ENCODE measurements around the gene ERC2.

ERC2 gene

DNA sequence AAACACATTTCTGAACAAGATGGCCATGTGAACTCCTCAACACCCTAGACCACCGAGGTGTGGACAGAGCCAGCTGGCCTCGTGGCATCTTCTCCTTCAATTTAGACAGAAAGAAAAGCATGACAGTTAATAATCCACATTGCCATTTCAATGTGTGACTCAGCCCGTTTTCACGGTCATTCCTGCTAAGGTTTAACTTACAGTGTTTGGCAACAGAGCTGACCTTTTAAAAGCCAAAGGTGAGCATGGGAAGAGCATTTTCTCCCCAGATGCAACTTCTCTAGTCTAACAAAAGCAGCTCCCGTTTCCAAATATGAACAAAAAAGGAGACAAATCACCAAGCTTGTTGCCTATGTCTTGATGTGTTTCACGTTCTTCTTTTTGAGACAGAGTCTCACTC, 563.6 kb downstream of the ERC2 start:
- DNase-seq, result no peak

GRCh38 chr3:55903680-55904079, 564.6 kb downstream of the ERC2 start:
- DNase-seq, result no peak

GRCh38 chr3:55902221-55902900, 565.9 kb downstream of the ERC2 start:
- DNase-seq, result no peak

DNA sequence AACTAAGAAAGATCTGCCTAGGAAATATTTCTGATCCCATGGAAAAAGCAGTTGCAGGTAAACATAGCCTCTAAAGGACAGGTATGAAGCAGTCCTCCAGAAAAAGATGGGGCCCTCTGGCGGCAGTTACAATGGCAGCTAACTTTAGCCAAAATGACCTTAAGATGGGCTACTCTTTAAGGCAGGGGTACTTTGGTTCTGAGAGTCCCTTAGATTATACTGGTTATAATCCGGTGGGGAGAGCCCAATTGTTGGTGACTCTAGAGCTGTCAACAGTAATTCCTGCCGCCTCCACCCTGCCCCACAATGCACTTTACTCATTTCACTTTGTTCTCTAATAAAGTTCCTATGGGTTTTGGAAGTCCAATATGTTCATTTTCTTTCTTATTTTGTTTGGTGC, 568.4 kb downstream of the ERC2 start:
- peak in 1 of 2 experiments; percentile 4 for DNase-seq

GRCh38 chr3:55897573-55898224, 570.6 kb downstream of the ERC2 start:
- peak in 1 of 2 experiments; percentile 32 for DNase-seq

GRCh38 chr3:55895897-55896566, 572.2 kb downstream of the ERC2 start:
- DNase-seq, result no peak

DNA sequence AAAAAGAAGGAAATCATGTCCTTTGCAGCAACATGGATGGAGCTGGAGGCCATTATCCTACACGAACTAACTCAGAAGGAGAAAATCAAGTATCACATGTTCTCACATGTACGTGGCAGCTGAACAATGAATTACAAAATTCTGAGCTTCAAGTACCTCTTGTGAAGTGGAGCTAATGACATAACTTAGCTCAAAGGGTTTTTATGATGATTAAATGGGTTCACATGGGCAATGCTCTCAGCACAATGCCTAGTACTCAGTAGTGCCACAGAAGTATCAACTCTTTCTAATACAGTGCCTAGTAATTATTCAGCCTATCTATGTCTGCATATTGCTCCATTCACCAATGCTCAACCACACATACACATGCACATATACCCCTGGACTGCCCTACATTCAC, 573.7 kb downstream of the ERC2 start:
- DNase-seq, result no peak

DNA sequence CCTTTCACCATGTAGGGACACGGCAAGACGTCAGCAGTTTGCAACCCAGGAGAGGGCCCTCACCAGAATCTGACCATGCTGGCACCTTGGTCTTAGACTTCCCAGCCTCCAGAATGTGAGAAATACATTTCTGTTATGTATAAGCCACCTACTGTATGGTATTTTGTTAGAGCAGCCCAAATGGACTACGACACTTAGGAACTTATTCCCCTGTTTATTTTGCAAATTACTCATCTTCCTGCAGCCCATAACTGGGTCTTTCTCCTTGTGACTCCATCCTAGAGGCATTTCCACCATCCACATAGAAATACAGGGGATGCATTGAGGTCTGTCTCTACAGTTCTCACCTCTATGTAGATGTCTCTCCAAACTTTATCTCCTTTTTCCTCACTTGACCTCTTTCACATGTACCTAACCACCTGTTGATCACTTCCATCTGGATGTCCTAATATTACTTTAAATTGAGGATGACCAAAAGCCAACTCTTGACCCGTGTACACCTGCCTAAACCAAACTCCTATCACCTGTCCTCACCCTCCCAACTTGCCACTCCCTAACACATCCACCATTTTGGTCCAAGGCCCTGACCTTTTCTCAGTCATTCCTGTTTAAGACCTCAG, 575.1 kb downstream of the ERC2 start:
- DNase-seq, result no peak

- DNase-seq, result no peak
Observed at GRCh38 chr3:55891106-55891505, 577.2 kb downstream of the ERC2 start.

GRCh38 chr3:55888282-55888885, 579.9 kb downstream of the ERC2 start:
- no peak for DNase-seq

- DNase-seq, result no peak
Observed at GRCh38 chr3:55885721-55886120, 582.5 kb downstream of the ERC2 start.

DNA sequence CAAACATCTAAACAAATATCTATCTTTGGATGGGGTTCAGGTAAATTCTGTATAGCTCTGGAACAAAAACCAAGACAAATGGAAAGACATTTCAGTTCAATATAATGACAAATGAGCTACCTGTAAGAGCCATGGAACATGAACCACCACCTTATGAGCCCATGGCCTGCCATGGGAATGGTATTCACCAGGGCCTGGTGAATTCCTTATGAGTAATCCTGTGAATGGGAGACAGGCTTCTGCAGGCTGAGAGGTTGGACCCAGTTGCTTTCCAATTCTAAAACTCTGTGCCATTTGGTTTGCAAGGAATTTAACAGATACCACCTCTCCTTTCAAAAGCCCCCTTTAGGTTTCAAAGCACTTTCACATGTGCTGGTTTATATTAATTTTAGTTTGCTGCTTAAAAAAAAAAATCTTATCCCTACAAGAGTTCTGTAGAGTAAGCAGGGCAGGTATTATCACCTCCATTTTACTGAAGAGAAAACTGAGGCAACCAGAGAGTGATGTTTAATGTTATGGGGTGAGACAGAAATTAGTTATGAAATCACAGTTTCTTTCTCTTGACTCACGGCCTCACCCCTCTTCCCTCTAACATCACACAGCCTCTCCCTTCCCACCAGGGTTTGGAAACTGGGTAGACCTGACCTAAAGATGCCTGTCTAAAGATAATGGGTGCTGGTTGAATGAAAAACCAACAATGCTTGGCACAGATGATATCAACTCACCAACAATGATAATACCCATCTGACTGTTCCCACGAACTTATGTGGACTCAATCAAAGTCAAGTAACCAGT, 583.6 kb downstream of the ERC2 start:
- no peak for DNase-seq

DNA sequence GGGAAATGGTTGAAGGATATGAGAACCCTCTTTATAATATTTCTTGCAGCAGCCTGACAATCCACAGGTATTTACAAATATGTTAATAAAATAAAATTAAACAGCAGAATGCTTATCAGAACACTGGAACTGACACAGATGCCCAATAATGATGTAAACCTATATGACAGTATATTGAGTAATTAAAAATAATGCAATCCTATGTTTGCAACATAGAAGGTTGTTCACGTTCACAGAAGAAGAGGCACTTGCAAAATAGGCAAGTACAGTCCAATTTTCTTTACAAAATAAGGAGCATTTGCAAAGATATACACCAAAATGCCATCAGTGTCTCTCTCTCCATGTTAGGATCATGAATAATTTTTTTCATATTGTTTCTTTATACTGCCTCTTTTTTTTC, 584.2 kb downstream of the ERC2 start:
- DNase-seq, result no peak

DNA sequence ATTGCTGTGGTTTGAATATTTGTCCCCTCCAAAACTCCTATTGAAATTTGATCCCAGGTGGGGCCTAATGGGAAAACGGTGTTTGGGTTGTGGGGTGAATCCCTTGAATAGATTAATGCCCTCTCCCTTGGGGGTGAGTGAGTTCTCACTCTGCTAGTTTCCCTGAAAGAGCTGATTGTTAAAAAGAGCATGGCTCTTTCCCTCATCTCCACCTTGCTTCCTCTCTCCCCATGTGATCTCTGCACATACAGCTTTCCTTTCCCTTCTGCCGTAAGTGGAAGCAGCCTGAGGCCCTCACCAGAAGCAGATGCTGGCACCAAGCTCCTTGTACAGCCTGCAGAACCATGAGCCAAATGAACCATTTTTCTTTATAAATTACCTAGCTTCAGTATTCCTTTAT, 586.3 kb downstream of the ERC2 start:
- DNase-seq, result peak in 1 of 2 experiments; percentile 27

- DNase-seq, result no peak
Observed at GRCh38 chr3:55880357-55880756, 587.9 kb downstream of the ERC2 start.

DNA sequence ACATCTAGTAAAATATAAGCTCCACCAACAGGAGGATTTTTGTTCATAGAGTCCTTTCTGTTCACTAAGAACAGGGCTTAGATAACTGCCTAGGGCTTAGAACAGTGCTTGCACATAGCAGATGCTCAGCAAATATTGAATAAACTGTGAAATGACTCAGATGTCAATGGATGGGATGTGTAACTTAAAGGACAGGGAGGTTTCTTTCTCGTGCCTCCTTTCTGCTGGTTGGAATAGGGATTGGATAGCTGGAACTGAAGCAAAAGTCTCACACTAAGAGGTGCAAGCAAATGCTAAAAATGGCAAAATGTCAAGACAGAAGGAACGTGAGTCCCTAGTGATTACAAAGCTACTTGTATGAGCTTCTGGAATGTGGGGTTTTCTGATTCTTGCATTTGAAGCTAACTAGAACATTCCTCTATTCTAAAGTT, 588.4 kb downstream of the ERC2 start:
- no peak for DNase-seq

- no peak for DNase-seq
Observed at GRCh38 chr3:55877703-55878102, 590.6 kb downstream of the ERC2 start.

DNA sequence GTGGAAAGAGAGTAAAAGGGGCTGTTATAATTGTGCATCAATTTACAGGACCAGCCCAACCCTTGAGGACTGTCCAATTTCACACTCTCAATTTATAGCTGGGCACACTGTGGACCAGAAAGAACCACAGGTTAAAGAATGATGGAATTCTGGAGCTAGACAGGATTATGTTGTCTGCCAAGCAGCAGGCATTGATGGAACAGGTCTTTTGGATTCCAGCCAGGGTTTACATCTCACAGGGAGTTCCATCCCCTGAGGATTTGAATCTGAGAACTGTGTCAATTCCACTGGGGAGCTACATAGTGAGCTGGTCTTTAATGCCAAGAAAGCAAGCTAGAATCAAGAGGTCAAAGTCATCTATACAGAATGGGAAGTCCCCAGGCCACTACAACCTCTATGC, 591.7 kb downstream of the ERC2 start:
- no peak for DNase-seq

DNA sequence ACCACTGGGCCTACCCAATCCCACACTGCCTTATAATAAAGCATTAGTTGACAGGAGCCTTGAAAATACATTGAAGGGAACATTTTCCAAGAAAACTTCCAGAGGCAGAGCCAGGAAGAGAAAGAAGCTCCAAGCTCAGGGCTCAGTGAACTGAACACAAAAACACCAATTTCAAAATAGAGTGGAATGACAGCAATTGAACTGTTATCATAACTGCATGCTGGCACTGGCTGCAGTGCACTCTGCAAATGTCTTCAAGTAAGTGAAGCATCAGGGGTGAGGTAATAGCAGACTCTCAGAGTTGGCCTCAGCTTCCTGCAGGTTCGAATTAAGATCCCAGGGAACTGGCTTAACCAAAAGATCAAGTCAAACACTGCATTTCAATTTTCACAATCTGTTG, 593.2 kb downstream of the ERC2 start:
- no peak for DNase-seq

DNA sequence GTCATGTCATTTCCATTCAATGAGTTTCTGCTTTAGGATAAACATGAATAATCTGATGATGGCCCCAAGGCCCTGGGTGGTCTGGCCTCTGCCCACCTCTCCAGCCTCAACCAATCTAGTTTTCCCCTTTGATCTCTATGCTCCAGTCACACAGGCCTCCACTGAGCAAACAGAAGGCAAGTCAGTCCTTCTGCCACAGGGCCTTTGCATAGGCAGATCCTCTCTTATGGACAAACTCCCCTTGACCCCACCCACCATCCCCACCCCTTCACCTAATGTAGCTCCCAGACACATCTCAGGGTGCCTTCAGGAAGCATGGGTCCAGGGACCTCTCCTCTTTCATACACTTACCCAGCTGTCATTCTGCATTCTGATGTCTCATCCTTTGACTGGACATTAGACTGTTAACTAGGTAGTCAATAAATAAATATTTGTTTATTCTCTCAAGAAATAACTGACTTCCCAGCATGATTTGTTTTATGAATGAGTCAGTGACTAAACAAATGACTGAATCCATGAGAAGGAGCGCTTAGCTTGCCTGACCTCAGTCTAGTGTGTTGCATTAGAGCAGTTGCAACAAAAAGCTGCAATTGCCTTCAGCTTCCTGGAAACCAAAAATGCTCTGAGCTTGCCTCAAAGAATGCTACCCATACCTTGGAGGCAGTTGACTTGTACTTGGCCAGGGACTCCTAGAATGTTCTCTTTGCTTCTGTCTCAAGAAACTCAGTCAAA, 594.6 kb downstream of the ERC2 start:
- DNase-seq, result no peak

GRCh38 chr3:55870594-55870993, 597.7 kb downstream of the ERC2 start:
- no peak for DNase-seq

- no peak for DNase-seq
Observed at GRCh38 chr3:55868347-55868746, 599.9 kb downstream of the ERC2 start.
